Tongue (tissue), 2 donors: ENCODE results near the gene ARHGEF37. TPM values are rescaled to one million over a fixed set of nuclear protein-coding genes. Genes with fewer than 3 reads are reported as not detected.
A peak's percentile ranks its signal among the peaks of the same experiment; 100 is the strongest.
"Not testable (repeated sequence)": the region's sequence is repeated elsewhere in the genome, so short reads cannot be mapped to it uniquely, and the experiment has no call there.

Source experiments
- DNase-seq: peaks from one replicate; pipeline ENCODE4 v3.0.0-alpha.2; 2015
- total RNA-seq: library from RNA; depleted of rRNA; stranded (reverse); fragments of >200 nt; gene quantifications from one replicate; pipeline ENCODE4 v1.2.3, GENCODE V29; 2014

Gene ARHGEF37
- 5.5 TPM for total RNA-seq

- DNase-seq = peak; percentile 85
These were observed at the start of gene ARHGEF37 for GRCh38 chr5:149581192-149581861. Gene ARHGEF37, plus strand, starts transcription at chr5:149581498. Its CDS starts 16,272 bp downstream, at chr5:149597770.

DNA sequence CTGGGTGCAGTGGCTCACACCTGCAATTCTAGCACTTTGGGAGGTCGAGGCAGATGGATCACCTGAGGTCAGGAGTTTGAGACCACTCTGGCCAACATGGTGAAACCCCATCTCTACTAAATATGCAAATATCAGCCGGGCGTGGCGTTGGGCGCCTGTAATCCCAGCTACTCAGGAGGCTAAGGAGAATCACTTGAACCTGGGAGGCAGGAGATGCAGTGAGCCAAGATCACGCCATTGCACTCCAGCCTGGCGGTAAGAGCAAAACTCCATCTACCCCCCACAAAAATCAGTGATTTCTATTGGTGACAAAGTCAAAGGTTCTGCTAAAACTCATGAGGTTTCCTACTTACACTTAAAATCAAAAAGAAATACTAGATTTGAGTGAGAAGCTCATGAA is 48.9 kb upstream of the ARHGEF37 start:
- no peak for DNase-seq

- not testable (repeated sequence) for DNase-seq
These were observed 45.5 kb upstream of the ARHGEF37 start for GRCh38 chr5:149535787-149536186.

DNA sequence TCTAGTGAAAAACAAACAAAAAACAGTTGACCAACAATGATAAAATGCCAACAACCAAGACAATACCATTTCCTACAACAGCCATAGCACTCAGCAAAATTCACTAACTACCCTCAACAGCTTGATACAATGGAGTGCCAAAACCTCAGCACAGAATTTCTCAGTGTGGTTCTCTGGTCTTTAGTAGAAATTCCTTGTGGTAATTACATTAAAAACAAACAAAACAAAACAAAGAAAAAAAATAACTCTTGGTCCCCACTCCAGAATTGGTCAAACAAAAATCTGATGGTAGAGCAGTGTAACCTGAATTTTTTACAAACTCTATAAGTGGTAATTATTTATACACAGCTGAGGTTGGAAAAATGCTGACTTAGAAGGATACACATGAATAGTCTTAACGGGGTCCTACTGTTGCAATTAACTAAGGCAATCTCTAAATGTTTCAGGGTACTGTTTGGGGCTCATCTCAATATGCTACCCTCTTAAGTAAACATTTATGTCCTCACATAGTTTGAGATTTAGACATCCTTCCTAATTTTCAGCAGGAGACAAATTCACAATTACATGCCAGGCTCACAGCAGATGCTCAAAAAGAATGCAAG is 43.8 kb upstream of the ARHGEF37 start:
- DNase-seq = no peak

GRCh38 chr5:149540089-149540488 is 41.2 kb upstream of the ARHGEF37 start:
- no peak for DNase-seq

GRCh38 chr5:149541893-149542292 is 39.4 kb upstream of the ARHGEF37 start:
- no peak for DNase-seq

DNA sequence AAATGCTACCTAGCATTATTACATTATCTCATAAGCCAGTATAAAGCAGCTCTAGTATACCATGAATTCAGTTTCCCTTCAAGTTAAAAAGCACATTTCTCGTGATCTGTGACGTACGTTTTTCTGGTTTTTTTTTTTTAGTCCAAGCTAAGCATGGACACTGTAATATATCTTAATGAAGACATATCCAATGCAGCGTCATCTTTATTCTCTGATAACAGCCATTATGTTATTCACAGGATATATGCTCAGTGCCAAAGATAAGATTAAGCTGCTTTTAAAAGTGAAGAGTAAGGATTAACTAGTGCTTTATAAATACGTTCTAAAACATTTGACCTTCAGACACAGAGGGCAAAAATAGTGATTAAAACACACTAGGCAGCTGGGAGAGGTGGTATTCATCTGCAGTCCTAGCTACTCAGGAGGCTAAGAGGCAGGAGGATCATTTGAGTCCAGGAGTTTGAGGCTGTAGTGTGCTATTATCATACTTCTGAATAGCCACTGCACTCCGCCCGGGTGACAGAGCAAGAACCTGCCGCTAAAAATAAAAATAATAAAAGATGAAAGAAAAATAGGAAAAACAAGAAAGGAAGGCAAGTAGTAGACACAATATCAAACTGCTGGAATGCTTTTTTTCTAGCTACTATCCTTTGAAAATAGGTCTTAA is 37.8 kb upstream of the ARHGEF37 start:
- DNase-seq = no peak

GRCh38 chr5:149544028-149544420 is 37.3 kb upstream of the ARHGEF37 start:
- no peak for DNase-seq

DNA sequence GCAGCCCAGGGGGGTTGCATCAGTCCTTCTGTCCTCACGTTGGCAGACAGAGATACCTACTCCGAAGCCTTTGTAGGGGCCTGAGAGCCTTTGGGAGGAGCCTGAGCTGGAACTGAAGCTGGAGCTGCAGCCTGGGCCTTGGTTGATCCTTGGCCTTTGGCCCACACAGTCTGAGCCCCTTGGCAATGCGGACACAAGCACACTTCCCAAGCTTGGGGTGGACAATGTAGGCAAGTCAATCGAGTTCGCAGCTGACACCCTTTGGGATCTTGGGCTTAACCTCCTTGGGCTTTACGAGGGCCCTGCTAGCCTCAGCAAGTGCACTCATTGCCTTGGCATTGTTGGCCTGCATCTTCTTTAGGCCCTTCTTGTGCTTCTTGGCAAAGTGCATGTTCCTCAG is 36.0 kb upstream of the ARHGEF37 start:
- DNase-seq = no peak

DNA sequence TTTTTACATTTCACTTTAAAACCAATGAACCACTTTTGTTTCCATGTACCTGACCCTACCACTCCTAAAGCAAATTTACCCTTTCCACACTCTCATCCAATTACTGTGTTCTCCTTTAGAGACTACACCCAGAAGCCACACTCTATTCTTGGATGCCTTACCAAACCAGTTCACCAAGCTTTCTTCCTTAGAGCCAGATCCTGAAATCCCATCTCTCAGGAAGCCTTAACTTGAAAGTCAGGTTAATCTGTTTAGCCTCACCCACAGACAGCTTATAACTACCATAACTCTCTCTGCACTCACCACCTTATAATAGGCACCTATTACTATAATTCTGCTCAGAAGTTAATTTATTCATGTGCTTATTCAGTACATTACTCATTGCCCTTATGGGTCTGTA is 34.3 kb upstream of the ARHGEF37 start:
- peak; percentile 72 for DNase-seq

- DNase-seq = peak; percentile 64
These were observed 31.6 kb upstream of the ARHGEF37 start for GRCh38 chr5:149549461-149550267.

GRCh38 chr5:149550268-149550583 is 31.1 kb upstream of the ARHGEF37 start:
- DNase-seq = no peak

DNA sequence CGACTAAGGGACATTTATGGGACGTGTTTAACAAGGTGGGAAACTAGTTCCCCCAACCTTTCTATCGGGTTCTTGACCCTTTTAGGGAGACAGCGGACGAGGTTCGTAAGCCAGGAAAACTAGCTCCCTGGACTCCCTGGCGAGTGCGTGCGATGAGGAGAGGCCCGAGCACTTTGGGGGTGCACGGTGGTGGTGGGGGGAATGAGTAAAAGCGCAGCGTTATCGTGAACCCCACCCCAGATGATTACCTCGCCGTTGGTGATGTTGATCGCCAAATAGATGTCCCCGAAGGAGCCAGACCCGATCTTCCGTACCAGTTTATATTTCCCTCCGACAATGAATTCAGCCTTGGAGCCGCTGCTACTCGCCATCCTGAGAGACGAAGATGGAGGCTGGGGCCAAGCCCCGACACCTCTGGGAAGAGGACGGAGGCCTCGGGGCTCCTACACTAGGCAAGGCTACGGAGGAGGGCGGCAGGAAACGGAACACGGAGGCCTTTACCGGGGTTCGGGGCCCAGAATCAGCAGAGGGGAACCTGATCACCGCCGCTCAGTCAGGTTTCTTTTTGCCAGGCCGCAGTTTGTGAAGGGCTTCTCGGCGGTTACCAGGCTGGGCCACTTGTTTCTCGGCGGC is 30.6 kb upstream of the ARHGEF37 start:
- peak; percentile 49 for DNase-seq

GRCh38 chr5:149551227-149552037 is 29.9 kb upstream of the ARHGEF37 start, which contains the start of gene CSNK1A1:
Gene CSNK1A1, minus strand, starts transcription at chr5:149551439. Its CDS starts 475 bp downstream, at chr5:149550964.
- DNase-seq = peak; percentile 100

- DNase-seq = no peak
These were observed 29.2 kb upstream of the ARHGEF37 start for GRCh38 chr5:149552038-149552494.

DNA sequence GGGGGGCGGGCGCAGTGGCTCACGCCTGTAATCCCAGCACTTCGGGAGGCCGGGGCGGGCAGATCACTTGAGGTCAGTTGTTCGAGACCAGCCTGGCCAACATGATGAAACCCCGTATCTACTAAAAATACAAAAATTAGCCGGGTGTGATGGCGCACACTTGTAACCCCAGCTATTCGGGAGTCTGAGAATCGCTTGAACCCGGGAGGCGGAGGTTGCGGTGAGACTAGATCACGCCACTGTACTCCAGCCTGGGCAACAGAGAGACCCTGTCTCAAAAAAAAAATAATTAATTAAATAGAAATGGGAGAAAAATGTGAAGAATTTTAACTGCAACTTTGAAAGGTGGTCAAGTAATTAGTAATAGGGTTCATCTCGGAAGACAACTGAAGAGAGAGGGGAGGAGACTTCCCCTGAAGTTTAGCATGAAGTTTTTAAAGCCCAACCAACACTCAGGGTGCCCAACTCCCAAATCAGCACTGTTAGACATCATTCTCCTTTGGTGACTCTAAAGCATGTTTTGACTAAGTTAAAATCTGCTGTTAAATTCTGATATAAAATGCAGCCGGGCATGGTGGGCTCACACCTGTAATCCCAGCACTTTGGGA is 28.6 kb upstream of the ARHGEF37 start:
- DNase-seq = no peak

- no peak for DNase-seq
These were observed 21.6 kb upstream of the ARHGEF37 start for GRCh38 chr5:149559706-149560105.

- peak; percentile 61 for DNase-seq
These were observed 19.4 kb upstream of the ARHGEF37 start for GRCh38 chr5:149561848-149562247.

DNA sequence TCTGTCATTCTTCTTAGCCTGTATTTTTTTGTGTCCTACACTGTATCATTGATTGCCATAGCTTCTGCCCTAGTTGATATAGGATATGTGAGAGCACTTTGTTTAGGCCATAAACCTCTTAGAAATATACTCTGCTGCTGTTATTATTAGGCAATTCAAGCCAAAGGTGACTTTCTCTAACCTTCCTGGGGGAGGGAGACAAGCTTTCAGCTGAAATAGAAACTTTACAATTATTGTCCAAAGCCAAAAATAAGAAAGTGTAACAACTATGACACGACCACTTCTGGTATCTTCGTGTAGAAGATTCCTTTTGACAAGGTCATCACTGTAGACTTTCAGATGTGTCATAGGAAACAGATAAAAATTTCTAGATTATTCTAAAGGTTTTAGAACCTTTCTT is 17.8 kb upstream of the ARHGEF37 start:
- DNase-seq = no peak

GRCh38 chr5:149564542-149565140 is 16.7 kb upstream of the ARHGEF37 start:
- peak; percentile 86 for DNase-seq
